Gastrocnemius medialis (tissue), 4 donors: Measurements from ENCODE around the gene DUSP16.

Experiments used
- CTCF ChIP-seq, 5 experiments: fragments of 450-650 bp in 3 of 5; fragments of 200-600 bp in 2 of 5; sonication (generic) in 2 of 5; IDR thresholded peaks in 4 of 5; conservative IDR thresholded peaks in 1 of 5; 1 replicate in 4 of 5; 2 replicates in 1 of 5; pipeline ENCODE4 v1.5.1; 2016 to 2019; ENCODE audit warnings: antibody characterized with exemption in 5 of 5, mild to moderate bottlenecking in 3 of 5, moderate library complexity in 3 of 5
- POLR2A ChIP-seq, 2 donors: fragments of 450-650 bp; IDR thresholded peaks; one replicate each; pipeline ENCODE4 v1.6.1; 2017; ENCODE audit warnings: antibody characterized with exemption in 2 of 2, mild to moderate bottlenecking in 2 of 2, moderate library complexity in 2 of 2

GRCh38 chr12:12550277-12550676 lies 12.4 kb downstream of the DUSP16 start:
- TF ChIP-seq CTCF (IDR thresholded peaks at IDR 0.05 in 4 of 5, conservative IDR thresholded peaks at IDR 0.05 in 1 of 5) (no peak), POLR2A (IDR thresholded peaks at IDR 0.05) (no peak)
